Fibroblast of the aortic adventitia (primary cell): ENCODE results near the gene MICU1. TPM values are rescaled to one million over a fixed set of nuclear protein-coding genes. Genes with fewer than 3 reads are reported as not detected.

Experiments used
- DNase-seq: peaks from one replicate; pipeline ENCODE4 v3.0.0-alpha.2; 2010; ENCODE audit warnings: low read depth
- H3K4me3 ChIP-seq: 2 replicates; pipeline ENCODE4 v1.5.1; 2011; ENCODE audit warnings: low read depth, mild to moderate bottlenecking, control low read depth, low read length, moderate library complexity
- total RNA-seq: library from RNA; depleted of rRNA; stranded (reverse); fragments of >200 nt; gene quantifications from 2 replicates; pipeline ENCODE4 v1.2.3, GENCODE V29; 2012; ENCODE audit warnings: low replicate concordance
- TF ChIP-seq, protein P1 (sequence below): IDR thresholded peaks from 2 replicates; pipeline ENCODE4 v1.5.1; 2011; ENCODE audit warnings: mild to moderate bottlenecking, low read length, control low read depth, inconsistent platforms; ENCODE audit not compliant: insufficient read depth

The MICU1 gene
- total RNA-seq, 1 donor: 58.3 TPM

DNA sequence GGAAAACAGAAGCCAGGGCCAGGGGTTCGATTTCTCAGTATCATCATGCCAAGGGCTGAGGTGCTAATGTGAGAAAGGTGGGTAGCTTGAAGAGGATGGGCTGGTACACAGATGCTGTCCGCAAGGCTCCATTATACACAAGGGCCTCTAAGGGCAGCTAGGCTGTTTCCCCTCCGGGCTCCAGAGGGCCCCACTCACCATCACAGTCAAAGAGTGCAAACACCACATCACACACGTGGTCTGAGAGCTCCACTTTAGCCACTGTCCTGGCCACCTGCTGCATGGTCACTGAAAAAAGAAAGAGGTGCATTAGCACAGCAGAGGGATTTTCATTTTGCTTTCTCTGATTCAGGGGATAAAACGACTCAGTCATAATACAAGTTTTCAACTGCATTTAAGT is 250.3 kb downstream of the MICU1 start:
- TF ChIP-seq, protein P1, sequence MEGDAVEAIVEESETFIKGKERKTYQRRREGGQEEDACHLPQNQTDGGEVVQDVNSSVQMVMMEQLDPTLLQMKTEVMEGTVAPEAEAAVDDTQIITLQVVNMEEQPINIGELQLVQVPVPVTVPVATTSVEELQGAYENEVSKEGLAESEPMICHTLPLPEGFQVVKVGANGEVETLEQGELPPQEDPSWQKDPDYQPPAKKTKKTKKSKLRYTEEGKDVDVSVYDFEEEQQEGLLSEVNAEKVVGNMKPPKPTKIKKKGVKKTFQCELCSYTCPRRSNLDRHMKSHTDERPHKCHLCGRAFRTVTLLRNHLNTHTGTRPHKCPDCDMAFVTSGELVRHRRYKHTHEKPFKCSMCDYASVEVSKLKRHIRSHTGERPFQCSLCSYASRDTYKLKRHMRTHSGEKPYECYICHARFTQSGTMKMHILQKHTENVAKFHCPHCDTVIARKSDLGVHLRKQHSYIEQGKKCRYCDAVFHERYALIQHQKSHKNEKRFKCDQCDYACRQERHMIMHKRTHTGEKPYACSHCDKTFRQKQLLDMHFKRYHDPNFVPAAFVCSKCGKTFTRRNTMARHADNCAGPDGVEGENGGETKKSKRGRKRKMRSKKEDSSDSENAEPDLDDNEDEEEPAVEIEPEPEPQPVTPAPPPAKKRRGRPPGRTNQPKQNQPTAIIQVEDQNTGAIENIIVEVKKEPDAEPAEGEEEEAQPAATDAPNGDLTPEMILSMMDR: no peak
- DNase-seq: no peak
- no peak overlapping the region for H3K4me3 ChIP-seq

DNA sequence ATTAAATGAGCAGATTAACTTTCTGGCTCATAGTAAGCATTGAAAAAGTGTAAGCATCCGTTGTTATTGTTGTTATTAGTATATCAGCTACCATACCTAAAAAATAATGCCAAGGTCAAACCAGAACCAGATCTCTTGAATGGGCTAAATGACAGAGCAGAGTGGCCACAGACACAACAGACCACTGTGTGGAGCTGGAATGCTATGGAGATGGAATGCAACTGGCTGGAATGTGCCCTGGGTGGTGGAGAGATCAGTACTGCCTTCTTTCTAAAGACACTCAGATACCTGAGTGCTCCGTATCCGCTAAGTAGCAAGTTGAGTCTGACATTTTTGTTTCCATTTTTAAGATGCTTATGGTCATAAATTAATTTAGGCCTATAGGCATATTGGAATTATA is 250.7 kb downstream of the MICU1 start:
- H3K4me3 ChIP-seq: no peak overlapping the region
- TF ChIP-seq, protein P1: no peak
- DNase-seq: no peak

DNA sequence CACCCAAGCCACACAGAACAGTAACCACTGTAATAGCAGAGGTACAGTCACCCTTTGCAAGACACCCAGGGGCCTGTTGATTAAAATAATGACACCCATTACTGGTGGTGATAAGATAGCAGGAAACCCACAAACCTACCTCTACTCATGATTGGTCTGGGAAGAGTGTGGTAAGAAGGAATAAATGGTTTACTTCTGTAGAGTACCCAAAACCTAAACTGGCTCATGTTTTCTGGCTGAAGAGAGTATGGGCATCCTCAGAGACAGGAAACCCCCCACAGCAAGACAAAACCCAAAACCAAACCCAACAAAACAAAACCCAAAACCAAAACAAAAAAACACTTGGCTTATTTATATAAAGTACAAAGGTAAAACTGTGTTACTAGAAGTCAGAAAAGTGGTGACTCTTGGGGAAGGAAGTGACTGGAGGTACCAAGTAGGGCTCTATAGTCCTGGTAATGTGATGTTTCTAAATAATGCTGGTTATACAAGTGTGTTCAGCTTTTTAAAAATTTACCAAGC is 255.6 kb downstream of the MICU1 start:
- TF ChIP-seq, protein P1: no peak
- no peak for DNase-seq
- no peak overlapping the region for H3K4me3 ChIP-seq

DNA sequence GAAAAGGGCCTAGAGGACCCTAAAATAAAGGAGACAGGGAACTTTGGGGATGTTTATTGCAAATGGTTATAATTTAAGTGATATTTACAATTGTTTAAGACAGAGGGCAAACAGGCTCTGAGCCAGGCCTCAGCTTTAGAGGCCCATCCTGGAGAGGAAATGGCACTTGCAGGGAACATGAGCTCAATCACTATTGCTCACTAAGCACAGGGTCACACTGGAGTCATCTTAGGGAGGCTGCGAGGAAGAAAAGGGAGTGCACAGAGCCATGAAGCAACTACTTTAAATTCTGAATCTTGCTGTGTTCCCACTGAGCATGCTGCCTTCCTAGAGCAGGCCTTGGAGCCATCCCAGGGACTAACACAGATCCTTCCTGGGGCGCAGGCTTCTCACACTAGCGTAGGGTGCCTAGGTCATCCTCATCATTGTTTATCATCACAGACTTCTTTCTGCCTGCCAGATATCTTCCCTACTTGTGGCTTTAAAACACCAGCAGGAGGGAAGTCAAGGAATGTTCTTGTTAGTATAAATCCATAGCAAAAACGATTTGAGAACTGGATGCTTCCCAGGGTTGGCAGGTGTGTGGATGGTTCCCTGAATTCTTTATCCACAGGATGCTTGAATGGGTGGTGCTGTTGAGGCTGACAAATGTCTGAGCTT is 258.4 kb downstream of the MICU1 start:
- TF ChIP-seq, protein P1: no peak
- no peak for DNase-seq
- H3K4me3 ChIP-seq: no peak overlapping the region

DNA sequence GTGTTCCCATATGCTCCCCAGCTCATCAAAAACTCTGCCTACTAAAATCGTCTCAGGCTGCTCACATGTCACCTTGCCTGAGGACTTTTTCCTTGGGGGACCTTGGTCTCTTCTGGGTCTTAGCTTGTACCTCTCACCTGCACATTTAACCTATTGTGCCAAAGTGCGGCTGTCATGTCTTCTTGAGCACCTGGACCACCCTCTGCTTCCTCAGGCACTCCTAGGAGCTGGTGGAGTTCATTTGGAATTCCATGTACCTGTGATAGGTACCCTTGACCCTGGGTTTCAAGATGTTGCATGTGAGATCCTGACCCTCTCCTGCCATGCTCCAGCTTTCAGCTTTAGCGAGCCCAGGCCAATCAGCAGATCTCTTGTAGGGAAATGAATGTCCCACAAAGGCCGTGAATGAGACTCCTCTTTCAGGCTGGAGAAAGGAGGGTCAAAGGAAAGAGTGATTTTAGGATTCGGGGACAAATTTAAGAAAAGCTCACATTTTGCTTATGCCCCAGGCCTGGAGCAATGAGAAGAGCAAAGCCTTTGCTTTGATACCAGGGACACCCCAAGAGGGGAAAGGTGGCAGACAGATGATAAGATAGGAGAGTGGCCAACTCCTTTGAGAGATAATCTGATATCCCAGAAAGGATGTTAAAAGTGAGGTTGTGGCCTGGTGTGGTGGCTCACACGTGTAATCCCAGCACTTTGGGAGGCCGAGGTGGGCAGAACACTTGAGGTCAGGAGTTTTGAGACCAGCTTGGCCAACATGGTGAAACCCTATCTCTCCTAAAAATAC is 260.6 kb downstream of the MICU1 start:
- TF ChIP-seq, protein P1: no peak
- no peak for DNase-seq

DNA sequence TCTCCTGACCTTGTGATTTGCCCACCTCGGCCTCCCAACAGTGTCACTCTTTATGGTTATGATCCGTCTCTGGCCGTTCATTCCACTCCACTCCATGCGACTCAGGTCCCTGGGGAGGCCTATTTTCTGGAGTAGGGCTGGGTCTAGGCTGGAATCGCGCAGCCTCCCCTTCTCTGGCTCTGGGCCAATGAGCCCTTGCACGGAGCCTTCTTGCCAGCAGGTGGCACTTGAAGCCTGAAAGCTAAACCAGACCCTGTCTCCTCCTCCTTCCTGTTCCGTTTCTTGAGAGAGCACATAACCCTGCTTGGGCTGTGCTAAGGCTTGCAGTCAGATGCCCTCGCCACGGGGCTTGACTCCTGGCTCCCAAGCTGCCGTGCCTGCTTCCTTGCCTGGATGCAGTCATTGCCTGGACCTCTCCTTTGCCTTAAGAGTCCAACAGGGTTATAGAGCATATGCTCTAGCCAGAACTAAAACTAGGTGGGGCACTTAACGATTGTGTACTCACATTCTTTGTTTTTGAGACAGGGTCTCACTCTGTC is 261.6 kb downstream of the MICU1 start:
- peak; percentile 97 for DNase-seq
- H3K4me3 ChIP-seq: no peak overlapping the region

More for the DNA sequence above, 260.6 kb downstream of the MICU1 start:
- H3K4me3 ChIP-seq: no peak overlapping the region

More for the DNA sequence above, 261.6 kb downstream of the MICU1 start:
- TF ChIP-seq, protein P1: peak; percentile 92
